ENCODE results near the gene VSNL1. TPM values are rescaled to one million over a fixed set of nuclear protein-coding genes. Genes with fewer than 3 reads are reported as not detected.

Gene VSNL1
- total and polyA plus RNA-seq, 4 experiments from 2014 or later: not detected

DNA sequence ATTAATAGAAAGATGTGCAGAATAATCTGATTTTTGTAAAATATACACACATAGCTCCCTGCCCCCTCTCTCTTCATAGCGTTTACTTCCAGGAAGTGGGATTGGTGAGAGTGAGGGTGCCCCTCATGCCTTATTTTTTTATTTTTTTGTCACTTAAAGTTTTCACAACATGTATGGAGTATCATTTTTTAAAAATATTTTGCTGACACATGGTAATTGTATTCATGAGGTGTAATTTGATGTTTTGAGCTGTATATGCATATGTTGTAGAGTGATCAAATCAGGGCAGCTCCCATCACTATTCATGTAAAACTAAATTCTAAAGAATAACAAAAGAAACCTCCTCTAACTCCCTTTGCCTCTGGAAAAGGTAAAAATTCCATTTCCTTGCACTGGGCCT, 74.7 kb downstream of the VSNL1 start:
- no peak overlapping the region for H3K4me3 ChIP-seq (ENCODE audit: low read length in 2 of 2)
- DNase-seq: no peak
- no peaks in the 10 kb centered on the region for H3K9me3 ChIP-seq (ENCODE audit: control insufficient read depth in 1 of 2, low read length in 2 of 2)
- no peak overlapping the region for H3K27ac ChIP-seq (ENCODE audit: low read depth, low read length)
- H3K27me3 Mint-ChIP-seq: peaks cover 0 to 2% of the 10 kb centered on the region in 2 donors
- H3K36me3 ChIP-seq (ENCODE audit: insufficient read depth, low read length): no peaks in the 10 kb centered on the region
- no peak overlapping the region for H3K27ac Mint-ChIP-seq
- CTCF ChIA-PET (ENCODE audit: partially characterized antibody): interaction anchor here (2.4 kb wide), 1 partner anchor 30 kb away, joined by 7 read pairs; no protein-coding TSS in a partner anchor
- no peaks in the 10 kb centered on the region for H3K4me1 ChIP-seq (ENCODE audit: insufficient read depth, low read length)
- H3K27me3 ChIP-seq (ENCODE audit: insufficient read depth, low read length): no peaks in the 10 kb centered on the region
- no peaks in the 10 kb centered on the region for H3K4me1 Mint-ChIP-seq
- H3K36me3 Mint-ChIP-seq: no peaks in the 10 kb centered on the region
- intact Hi-C loops (cut with micrococcal nuclease): no loop called here
- H3K9me3 Mint-ChIP-seq: no peaks in the 10 kb centered on the region
- H3K4me3 Mint-ChIP-seq: no peak overlapping the region
- POLR2A ChIA-PET (ENCODE audit: partially characterized antibody): no interaction called here

DNA sequence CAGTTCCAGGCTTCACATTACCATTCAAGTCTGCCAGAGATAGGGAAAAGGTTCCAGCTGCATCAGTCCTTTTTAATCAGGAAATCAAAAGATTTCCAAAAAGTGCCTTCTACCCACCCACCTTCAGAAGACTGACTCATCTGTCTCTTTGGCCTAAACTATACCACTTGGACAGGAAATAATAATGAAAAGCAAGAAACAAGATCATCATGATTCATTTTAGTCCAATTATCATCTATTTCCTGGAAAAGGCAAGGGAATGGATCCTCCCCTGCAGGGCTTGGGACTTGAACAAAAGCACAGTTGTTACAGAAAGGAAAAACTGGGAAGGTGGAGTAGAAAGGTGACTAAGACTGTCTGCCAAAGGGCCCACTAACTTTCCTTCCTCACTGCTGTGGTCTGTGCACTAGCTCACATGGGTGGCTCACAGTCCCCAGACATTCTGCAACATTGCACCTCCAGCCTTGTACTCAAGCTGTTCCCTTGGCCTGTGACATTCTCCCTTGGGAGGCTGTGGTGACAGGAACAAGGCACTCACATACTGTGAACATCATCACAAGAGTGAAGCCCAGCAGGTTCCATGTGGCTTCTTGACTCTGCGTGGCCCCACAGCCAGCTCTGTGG, 75.3 kb downstream of the VSNL1 start:
- H3K36me3 Mint-ChIP-seq: no peaks in the 10 kb centered on the region
- H3K27ac ChIP-seq (ENCODE audit: low read depth, low read length): no peak overlapping the region
- no peak overlapping the region for H3K27ac Mint-ChIP-seq
- H3K36me3 ChIP-seq (ENCODE audit: insufficient read depth, low read length): no peaks in the 10 kb centered on the region
- H3K4me1 ChIP-seq (ENCODE audit: insufficient read depth, low read length): no peaks in the 10 kb centered on the region
- intact Hi-C loops (cut with micrococcal nuclease): no loop called here
- no peak for DNase-seq
- ChIA-PET CTCF (ENCODE audit: partially characterized antibody) (interaction anchor here (2.4 kb wide), 1 partner anchor 30 kb away, joined by 7 read pairs; no protein-coding TSS in a partner anchor), POLR2A (ENCODE audit: partially characterized antibody) (no interaction called here)
- no peaks in the 10 kb centered on the region for H3K27me3 ChIP-seq (ENCODE audit: insufficient read depth, low read length)
- no peak overlapping the region for H3K4me3 Mint-ChIP-seq
- no peaks in the 10 kb centered on the region for H3K9me3 ChIP-seq (ENCODE audit: control insufficient read depth in 1 of 2, low read length in 2 of 2)
- H3K4me3 ChIP-seq (ENCODE audit: low read length in 2 of 2): no peak overlapping the region
- no peaks in the 10 kb centered on the region for H3K4me1 Mint-ChIP-seq
- H3K9me3 Mint-ChIP-seq: no peaks in the 10 kb centered on the region
- H3K27me3 Mint-ChIP-seq: peaks cover 0 to 3% of the 10 kb centered on the region in 2 donors

DNA sequence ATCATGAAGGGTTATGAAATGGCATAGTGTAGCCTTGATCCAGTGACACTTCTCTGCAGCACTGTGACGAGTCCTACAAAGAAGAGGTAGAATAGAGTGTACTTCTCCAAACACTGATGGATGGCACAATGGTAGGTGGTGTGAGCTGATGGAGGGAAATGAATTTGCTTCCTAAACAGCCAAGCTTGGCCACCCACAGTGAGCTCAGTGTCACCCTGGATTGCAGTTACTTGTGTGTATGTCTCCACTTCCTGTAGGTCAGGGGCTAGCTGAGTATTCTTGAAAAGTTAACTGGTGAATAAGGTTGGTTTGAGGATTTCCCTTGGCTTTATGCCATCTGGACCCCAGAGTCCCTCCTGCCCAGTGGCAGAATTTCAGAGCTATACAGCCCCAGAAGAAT, 75.9 kb downstream of the VSNL1 start:
- H3K4me1 ChIP-seq (ENCODE audit: insufficient read depth, low read length): no peaks in the 10 kb centered on the region
- no peaks in the 10 kb centered on the region for H3K27me3 ChIP-seq (ENCODE audit: insufficient read depth, low read length)
- H3K27ac ChIP-seq (ENCODE audit: low read depth, low read length): no peak overlapping the region
- no peaks in the 10 kb centered on the region for H3K9me3 ChIP-seq (ENCODE audit: control insufficient read depth in 1 of 2, low read length in 2 of 2)
- CTCF ChIA-PET (ENCODE audit: partially characterized antibody): interaction anchor here (2.4 kb wide), 1 partner anchor 29 kb away, joined by 7 read pairs; no protein-coding TSS in a partner anchor
- no peaks in the 10 kb centered on the region for H3K9me3 Mint-ChIP-seq
- no peak overlapping the region for H3K27ac Mint-ChIP-seq
- no peaks in the 10 kb centered on the region for H3K36me3 Mint-ChIP-seq
- no peaks in the 10 kb centered on the region for H3K36me3 ChIP-seq (ENCODE audit: insufficient read depth, low read length)
- peaks cover 2 to 3% of the 10 kb centered on the region in 2 donors for H3K27me3 Mint-ChIP-seq
- H3K4me1 Mint-ChIP-seq: no peaks in the 10 kb centered on the region
- H3K4me3 Mint-ChIP-seq: no peak overlapping the region
- POLR2A ChIA-PET (ENCODE audit: partially characterized antibody): no interaction called here
- no peak for DNase-seq
- H3K4me3 ChIP-seq (ENCODE audit: low read length in 2 of 2): no peak overlapping the region
- intact Hi-C loops (cut with micrococcal nuclease): no loop called here

DNA sequence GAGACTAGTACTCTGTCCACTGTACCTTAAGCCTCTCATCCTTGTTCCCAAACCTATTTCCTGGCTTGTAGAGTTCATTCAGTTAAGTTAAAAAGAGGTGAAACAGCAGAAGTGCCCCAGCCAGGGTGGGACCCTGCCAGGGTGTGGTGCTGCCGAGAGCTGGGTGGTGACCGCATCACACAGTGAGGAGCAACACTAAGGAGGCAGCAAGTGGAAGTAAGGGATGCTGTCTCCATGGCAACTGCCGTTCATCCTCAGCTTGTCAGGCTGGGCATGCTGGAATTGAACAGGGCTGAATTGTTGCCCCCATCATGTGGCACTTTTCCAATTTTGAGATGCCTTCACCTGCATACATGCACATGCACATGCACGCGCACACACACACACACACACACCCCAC, 77.0 kb downstream of the VSNL1 start:
- no peak overlapping the region for H3K4me3 Mint-ChIP-seq
- no peaks in the 10 kb centered on the region for H3K4me1 ChIP-seq (ENCODE audit: insufficient read depth, low read length)
- H3K4me3 ChIP-seq (ENCODE audit: low read length in 2 of 2): no peak overlapping the region
- no peaks in the 10 kb centered on the region for H3K9me3 Mint-ChIP-seq
- intact Hi-C loops (cut with micrococcal nuclease): no loop called here
- peaks cover 3% of the 10 kb centered on the region in 2 donors for H3K27me3 Mint-ChIP-seq
- no peaks in the 10 kb centered on the region for H3K4me1 Mint-ChIP-seq
- H3K27ac Mint-ChIP-seq: no peak overlapping the region
- H3K36me3 ChIP-seq (ENCODE audit: insufficient read depth, low read length): no peaks in the 10 kb centered on the region
- POLR2A ChIA-PET (ENCODE audit: partially characterized antibody): no interaction called here
- H3K27ac ChIP-seq (ENCODE audit: low read depth, low read length): no peak overlapping the region
- no peak for DNase-seq
- CTCF ChIA-PET (ENCODE audit: partially characterized antibody): no interaction called here
- no peaks in the 10 kb centered on the region for H3K27me3 ChIP-seq (ENCODE audit: insufficient read depth, low read length)
- H3K9me3 ChIP-seq (ENCODE audit: control insufficient read depth in 1 of 2, low read length in 2 of 2): no peaks in the 10 kb centered on the region
- no peaks in the 10 kb centered on the region for H3K36me3 Mint-ChIP-seq

DNA sequence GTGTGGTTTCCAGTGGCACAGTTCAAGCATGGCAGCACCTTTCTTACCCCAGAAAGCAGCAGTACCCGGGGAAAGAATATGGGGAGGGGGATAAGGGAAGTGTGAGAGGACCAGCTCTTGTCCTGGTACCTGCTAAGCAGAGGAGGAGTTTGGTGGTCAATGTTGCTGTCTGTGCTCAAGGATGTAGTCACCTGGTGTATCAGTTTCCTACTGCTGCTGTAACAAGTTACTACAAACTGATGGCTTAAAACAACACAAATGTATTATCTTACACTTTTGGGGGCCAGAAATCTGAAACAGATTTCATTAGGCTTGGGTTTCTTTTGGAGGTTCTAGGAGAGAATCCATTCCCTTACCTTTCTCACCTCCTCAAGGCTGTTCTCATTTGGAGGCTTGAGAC, 77.5 kb downstream of the VSNL1 start:
- Mint-ChIP-seq H3K36me3 (no peaks in the 10 kb centered on the region), H3K4me1 (no peaks in the 10 kb centered on the region), H3K27me3 (peaks cover 5 to 6% of the 10 kb centered on the region in 2 donors), H3K27ac (no peak overlapping the region), H3K4me3 (no peak overlapping the region), H3K9me3 (no peaks in the 10 kb centered on the region)
- DNase-seq: no peak
- Histone ChIP-seq H3K4me1 (ENCODE audit: insufficient read depth, low read length) (no peaks in the 10 kb centered on the region), H3K27ac (ENCODE audit: low read depth, low read length) (no peak overlapping the region), H3K9me3 (ENCODE audit: control insufficient read depth in 1 of 2, low read length in 2 of 2) (no peaks in the 10 kb centered on the region), H3K27me3 (ENCODE audit: insufficient read depth, low read length) (no peaks in the 10 kb centered on the region), H3K36me3 (ENCODE audit: insufficient read depth, low read length) (no peaks in the 10 kb centered on the region), H3K4me3 (ENCODE audit: low read length in 2 of 2) (no peak overlapping the region)
- CTCF ChIA-PET (ENCODE audit: partially characterized antibody): no interaction called here
- intact Hi-C loops (cut with micrococcal nuclease): no loop called here
- POLR2A ChIA-PET (ENCODE audit: partially characterized antibody): no interaction called here

DNA sequence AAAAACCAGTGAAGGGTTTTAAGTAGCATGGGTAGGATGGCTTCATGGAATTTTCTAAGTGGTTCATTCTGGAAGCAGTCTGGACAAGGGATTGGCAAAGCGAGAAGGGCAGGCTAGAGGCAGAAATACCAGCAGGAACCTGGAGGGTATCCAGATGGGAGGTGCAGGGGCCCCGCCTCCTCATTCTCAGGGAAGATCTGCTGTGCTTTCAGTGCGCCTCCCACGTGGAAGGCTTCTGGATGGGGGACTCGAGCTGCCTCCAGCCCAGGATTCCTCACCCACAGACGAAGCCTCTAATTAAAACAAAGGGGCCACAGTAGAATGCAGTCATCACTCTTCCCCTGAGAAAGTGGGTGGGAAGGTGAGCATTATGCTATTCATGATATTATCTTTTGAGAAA, 79.8 kb downstream of the VSNL1 start:
- H3K4me3 Mint-ChIP-seq: no peak overlapping the region
- Histone ChIP-seq H3K36me3 (ENCODE audit: insufficient read depth, low read length) (no peaks in the 10 kb centered on the region), H3K4me1 (ENCODE audit: insufficient read depth, low read length) (no peaks in the 10 kb centered on the region), H3K9me3 (ENCODE audit: control insufficient read depth in 1 of 2, low read length in 2 of 2) (no peaks in the 10 kb centered on the region), H3K27me3 (ENCODE audit: insufficient read depth, low read length) (no peaks in the 10 kb centered on the region), H3K4me3 (ENCODE audit: low read length in 2 of 2) (no peak overlapping the region), H3K27ac (ENCODE audit: low read depth, low read length) (no peak overlapping the region)
- ChIA-PET CTCF (ENCODE audit: partially characterized antibody) (no interaction called here), POLR2A (ENCODE audit: partially characterized antibody) (no interaction called here)
- H3K4me1 Mint-ChIP-seq: no peaks in the 10 kb centered on the region
- H3K36me3 Mint-ChIP-seq: no peaks in the 10 kb centered on the region
- H3K9me3 Mint-ChIP-seq: no peaks in the 10 kb centered on the region
- no peak overlapping the region for H3K27ac Mint-ChIP-seq
- H3K27me3 Mint-ChIP-seq: peaks cover 5 to 8% of the 10 kb centered on the region in 2 donors
- no peak for DNase-seq
- intact Hi-C loops (cut with micrococcal nuclease): no loop called here

DNA sequence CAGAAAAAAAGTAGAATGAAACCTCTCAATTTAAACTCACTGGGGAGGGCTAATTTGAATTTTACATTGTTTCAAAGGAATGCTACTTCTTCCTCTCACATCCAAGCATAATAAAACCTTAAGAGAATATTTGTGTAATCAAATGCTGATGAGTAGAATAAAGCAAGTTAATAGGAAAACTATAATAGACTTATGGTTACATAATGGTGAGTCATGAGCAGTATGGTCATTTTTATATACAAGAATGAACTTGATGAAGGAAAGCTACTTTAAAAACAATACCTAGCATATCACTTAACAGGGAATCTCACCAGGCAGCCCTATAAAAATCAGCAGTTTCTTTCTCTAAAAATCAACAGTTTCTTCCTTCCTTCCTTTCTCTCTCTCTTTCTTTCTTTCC, 80.3 kb downstream of the VSNL1 start:
- H3K4me1 ChIP-seq (ENCODE audit: insufficient read depth, low read length): no peaks in the 10 kb centered on the region
- Mint-ChIP-seq H3K9me3 (no peaks in the 10 kb centered on the region), H3K27ac (no peak overlapping the region), H3K4me1 (no peaks in the 10 kb centered on the region), H3K27me3 (peaks cover 5 to 8% of the 10 kb centered on the region in 2 donors), H3K36me3 (no peaks in the 10 kb centered on the region), H3K4me3 (no peak overlapping the region)
- no peak overlapping the region for H3K4me3 ChIP-seq (ENCODE audit: low read length in 2 of 2)
- DNase-seq: no peak
- no peak overlapping the region for H3K27ac ChIP-seq (ENCODE audit: low read depth, low read length)
- no peaks in the 10 kb centered on the region for H3K36me3 ChIP-seq (ENCODE audit: insufficient read depth, low read length)
- no peaks in the 10 kb centered on the region for H3K27me3 ChIP-seq (ENCODE audit: insufficient read depth, low read length)
- POLR2A ChIA-PET (ENCODE audit: partially characterized antibody): no interaction called here
- no peaks in the 10 kb centered on the region for H3K9me3 ChIP-seq (ENCODE audit: control insufficient read depth in 1 of 2, low read length in 2 of 2)
- intact Hi-C loops (cut with micrococcal nuclease): no loop called here
- CTCF ChIA-PET (ENCODE audit: partially characterized antibody): no interaction called here
